Hematopoietic multipotent progenitor cell treated with erythropoietin and hydrocortisone succinate and interleukin-3 and kit ligand, for 8 days (in vitro differentiated cells): ENCODE measurements around the gene VPS25.
A peak's percentile ranks its signal among the peaks of the same experiment; 100 is the strongest.
"Not testable (repeated sequence)": the region's sequence is repeated elsewhere in the genome, so short reads cannot be mapped to it uniquely, and the experiment has no call there.

Experiments used
- DNase-seq: peaks from one replicate; pipeline ENCODE4 v3.0.0-alpha.2; 2015

Gene VPS25

GRCh38 chr17:42773290-42774035, at the start of gene VPS25:
Gene VPS25 (plus strand): TSS chr17:42773449. CDS start chr17:42773476, 27 bp downstream.
- DNase-seq, result peak; percentile 88

GRCh38 chr17:42723636-42724035, 49.6 kb upstream of the VPS25 start:
- DNase-seq, result no peak

DNA sequence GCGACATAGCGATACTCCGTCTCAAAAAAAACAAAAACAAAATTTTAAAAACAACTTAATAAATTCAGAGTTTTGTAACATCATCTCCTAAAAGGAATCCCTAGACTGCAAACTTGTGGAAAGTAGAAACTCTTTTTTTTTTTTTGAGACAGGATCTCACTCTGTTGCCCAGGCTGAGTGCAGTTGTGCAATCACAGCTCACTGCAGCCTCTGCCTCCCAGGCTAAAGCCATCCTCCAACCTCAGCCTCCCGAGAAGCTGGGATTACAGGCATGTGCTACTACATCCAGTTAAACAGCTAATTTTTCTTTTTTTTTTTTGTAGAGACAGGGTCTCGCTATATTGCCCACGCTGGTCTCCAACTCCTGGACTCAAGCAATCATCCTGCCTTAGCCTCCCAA, 48.1 kb upstream of the VPS25 start:
- no peak for DNase-seq

- DNase-seq, result no peak
These were observed 32.5 kb upstream of the VPS25 start for GRCh38 chr17:42740699-42741098.

GRCh38 chr17:42742916-42743315, 30.3 kb upstream of the VPS25 start:
- DNase-seq, result not testable (repeated sequence)

GRCh38 chr17:42743595-42744282, 29.5 kb upstream of the VPS25 start:
- DNase-seq, result peak; percentile 78

- DNase-seq, result peak; percentile 76
These were observed 28.9 kb upstream of the VPS25 start for GRCh38 chr17:42744283-42744805.

GRCh38 chr17:42744806-42745617, 28.2 kb upstream of the VPS25 start, which contains the start of gene EZH1:
Gene EZH1 (minus strand): TSS chr17:42745040. CDS start chr17:42728941, 16,099 bp downstream.
- peak; percentile 92 for DNase-seq

DNA sequence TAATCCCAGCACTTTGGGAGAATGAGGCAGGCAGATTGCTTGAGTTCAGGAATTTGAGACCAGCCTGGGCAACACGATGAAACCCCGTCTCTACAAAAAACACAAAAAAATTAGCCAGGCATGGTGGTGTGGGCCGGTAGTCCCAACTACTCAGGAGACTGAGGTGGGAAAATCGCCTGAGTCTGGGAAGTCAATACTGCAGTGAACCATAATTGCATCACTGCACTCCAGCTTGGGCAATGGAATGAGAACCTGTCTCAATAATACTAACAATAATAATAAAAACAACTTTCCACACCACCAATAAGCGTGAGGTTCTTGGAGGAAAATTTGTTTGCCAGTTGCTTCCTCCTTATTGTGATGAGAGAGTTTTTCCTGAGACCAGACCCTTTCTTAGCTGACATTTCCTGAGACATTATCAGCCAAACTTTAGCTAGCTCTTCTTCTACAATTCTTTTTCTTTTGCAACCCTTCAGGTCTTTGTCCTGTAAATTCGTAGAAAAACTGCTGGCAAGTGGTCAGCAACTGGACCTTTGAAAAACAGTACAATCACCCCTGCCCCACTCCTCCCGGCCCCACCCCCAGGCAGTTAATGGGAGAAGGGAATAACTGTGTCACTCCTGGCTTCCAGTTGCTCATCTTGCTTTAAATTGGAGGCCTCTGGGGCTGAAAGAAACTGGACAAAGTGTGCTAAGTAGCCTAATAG, 24.9 kb upstream of the VPS25 start:
- DNase-seq, result no peak

DNA sequence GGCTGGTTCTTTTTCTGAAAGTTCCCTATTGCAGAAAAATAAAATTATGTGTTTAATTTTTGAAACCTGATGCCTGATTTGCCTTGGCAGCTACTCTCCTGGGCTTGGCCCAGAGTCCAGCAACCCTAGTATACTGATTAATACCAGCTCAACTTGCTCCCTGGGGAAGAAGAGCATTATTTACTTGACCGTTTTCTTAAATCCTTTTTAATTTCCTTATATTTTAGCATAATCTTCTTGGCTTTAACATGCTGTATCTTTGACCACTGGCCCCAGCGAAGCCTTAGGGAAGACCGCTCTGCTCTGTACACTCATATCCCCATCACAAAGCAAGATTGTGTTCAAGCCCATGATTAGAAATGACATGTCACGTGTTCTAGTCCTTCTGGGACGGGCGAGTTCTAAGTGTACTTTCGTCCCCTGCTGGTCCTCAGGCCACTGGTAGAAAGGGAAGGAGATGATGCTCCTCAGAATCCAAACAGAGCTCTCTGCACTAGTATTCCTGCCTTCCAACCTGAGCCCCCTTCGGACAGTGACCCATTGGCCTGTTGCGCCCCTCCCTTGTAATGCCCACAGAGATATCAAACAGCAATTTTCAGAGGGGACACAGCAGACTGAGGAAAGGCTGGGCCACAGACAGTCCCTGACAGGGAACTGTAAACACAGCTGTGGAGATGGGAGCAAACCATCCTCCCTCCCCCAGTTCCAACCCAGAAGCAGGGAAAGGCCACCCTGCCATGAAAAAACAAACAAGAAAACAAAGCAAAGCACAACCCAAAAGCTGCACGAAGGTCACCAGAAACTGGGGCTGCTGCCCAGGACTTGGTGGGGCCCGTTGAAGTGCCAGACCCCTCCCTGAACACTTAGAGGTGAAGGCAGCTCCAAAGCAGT, 24.1 kb upstream of the VPS25 start:
- DNase-seq, result no peak

DNA sequence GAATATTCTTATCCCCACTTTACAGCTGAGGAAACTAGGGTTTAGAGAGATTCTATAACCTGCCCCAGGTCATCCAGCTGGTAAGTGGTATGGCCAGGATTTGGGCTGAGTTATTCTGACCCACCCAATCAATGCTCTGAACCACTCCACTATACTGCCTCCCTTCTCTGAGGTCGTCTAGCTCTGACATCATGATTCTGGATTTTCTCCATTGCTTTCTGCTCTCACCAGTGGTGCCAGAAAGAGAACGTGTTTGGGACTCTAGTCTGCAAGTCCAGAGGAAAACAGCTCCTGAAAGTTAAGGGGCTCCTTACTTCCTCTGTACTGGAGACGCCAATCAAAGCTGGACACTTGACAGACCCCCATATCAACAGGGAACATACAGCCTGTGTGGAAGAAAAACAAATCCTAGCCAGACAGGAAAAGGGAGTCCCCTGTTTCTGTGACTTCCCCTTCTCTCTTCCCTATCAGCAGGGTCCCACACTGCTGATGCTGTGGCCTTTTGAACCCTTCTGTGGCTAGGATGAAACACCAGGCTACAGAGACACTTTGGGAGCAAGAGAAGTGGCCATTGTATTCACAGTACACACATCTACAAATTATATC, 22.4 kb upstream of the VPS25 start:
- DNase-seq, result peak; percentile 28

DNA sequence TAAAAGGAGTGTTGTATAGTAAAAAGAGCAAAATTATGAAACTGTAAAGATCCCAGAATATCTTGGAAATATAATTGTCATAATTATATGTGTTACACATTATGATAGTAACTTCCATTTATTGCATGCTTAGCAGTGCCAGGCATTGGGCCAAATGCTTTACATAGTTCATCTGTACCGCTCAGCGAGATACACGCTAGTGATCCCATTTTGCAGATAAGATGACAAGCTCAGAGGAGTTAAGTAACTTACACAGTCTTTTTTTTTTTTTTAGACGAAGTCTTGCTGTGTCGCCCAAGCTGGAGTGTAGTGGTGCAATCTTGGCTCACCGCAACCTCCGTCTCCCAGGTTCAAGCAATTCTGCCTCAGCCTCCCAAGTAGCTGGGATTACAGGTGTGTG, 21.6 kb upstream of the VPS25 start:
- peak; percentile 36 for DNase-seq

DNA sequence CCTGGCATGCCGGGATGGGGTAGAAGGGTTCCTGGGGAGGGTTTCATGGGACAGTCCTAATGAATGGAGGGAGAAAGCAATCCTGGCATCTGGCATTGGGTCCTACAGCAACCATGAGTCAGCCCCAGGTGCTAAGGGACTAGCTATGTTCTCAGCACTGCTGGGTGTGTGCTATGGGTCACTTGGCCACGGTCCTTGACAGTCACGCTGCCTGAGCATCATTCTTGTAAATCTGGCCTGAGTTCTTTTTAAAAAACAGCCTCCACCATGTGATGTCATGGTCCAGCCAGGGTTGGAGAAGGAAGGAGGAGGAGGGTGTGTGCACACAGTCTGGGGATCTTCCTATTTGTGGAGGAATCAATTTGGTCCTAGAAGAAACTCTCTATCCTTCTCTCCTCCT, 18.5 kb upstream of the VPS25 start:
- no peak for DNase-seq

DNA sequence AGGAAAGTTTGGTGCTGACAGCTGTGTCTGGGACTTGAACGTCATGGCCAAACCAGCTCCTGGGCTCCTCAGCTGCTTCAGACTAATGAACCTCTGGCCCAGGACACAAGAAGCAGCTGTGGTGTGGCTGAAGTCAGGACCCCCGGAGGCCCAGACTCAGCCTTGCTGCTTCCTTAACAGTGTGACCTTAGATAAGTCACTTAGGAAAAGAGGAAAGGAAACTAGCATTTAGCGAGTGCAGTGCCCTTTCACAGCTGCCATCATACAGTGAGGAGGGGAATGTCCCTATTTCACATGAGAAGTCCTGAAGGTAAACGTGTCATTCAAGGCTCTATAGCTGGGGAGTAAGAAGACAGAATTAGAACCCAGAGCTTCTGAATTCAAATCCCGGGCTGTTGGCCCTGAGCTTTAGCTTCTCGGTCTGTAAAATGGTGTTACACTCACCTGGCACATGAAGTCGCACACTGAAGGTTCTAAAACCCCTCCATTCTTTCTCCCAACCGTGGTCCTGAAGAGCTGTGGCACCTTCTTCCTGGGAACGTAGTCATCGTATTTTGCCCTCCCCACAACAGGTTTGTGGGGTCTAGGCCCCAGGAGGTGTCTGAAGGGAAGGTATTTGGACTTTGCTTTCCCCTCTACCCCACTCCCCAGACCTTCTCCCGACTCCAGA, 13.1 kb upstream of the VPS25 start:
- no peak for DNase-seq

DNA sequence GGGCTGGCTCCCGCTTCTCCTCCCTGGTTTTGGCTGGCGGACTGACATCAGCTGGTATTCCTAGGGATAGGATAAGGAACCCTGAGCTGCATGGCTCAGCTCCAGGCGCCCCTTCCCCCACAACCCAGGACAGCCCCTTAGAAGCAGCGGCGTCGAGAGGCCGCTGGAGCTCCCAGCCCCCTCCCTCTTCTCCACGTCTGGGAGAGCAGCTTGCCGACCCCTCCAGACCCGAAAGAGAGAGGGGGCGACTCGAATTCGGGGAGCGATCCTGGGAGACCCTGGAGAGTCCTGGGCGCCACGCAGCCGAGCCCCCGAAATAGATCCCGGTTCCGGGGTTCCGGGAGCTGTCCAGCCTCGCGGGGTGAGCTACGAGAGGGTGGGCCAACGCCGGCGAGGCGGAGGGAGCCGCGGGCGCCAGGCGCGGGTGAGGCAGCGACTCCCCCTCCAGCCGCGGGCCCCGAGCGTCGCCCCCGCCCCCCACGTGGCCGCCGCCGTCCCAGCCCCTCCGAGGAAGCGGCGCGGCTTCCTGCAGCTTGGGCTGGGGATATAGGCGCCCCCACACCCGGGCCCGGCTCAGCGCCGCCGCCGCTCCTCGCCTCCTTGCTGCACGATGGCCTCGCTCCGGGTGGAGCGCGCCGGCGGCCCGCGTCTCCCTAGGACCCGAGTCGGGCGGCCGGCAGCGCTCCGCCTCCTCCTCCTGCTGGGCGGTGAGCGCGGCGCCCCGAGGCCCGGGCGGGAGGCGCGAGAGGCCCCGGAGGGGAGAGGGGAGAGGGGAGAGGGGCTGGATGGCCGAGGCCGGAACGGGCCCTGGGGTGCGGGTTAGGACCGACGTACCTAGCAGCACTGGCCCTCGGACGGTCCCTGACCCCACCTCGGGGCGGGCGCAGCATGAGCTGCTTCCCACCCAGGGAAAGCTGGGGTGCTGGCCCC, 12.3 kb upstream of the VPS25 start, which contains the start of gene RAMP2:
TSS of gene RAMP2 (plus strand) at position 576 of the 930 bp plus-strand sequence. CDS start at position 611, 35 bp downstream.
- DNase-seq, result no peak

GRCh38 chr17:42761638-42762037, 11.6 kb upstream of the VPS25 start:
- no peak for DNase-seq

DNA sequence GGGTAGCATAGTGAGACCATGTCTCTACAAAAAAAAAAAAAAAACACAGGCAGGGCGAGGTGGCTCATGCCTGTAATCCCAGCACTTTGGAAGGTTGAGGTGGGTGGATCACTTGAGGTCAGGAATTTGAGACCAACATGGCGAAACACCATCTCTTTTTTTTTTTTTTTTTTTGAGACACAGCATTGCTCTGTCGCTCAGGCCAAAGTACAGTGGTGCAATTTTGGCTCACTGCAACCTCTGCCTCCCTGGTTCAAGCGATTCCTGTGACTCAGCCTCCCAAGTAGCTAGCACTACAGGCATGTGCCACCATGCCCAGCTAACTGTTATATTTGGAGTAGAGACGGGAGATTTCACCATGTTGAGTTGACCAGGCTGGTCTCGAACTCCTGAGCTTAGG, 7.1 kb upstream of the VPS25 start:
- DNase-seq, result no peak

DNA sequence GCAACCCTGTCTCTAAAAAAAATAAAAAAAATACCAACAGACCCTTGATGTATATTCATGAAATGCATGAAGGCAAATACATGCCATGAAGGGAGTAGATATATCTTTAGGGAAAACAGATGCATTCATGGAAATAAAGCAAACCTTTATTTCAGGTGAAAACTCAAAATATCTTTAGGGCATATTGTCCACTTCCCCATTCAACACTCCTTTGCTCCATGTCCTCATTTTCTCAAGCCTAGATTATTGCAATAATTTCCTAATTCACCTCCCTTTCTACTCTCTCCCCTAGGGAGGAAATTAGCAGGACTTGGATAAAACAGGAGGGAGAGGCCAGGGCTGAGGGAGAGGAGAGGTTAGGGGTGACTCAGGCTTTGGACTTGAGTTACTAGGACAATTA, 5.7 kb upstream of the VPS25 start:
- no peak for DNase-seq

- DNase-seq, result not testable (repeated sequence)
These were observed 5.2 kb upstream of the VPS25 start for GRCh38 chr17:42768006-42768405.
